Measurements from ENCODE around the gene KIF18B. TPM values are rescaled to one million over a fixed set of nuclear protein-coding genes. Genes with fewer than 3 reads are reported as not detected.

KIF18B gene
- total and polyA plus RNA-seq, 8 donors, result 0.05 to 0.53 (median 0.14) TPM; not detected in 1

DNA sequence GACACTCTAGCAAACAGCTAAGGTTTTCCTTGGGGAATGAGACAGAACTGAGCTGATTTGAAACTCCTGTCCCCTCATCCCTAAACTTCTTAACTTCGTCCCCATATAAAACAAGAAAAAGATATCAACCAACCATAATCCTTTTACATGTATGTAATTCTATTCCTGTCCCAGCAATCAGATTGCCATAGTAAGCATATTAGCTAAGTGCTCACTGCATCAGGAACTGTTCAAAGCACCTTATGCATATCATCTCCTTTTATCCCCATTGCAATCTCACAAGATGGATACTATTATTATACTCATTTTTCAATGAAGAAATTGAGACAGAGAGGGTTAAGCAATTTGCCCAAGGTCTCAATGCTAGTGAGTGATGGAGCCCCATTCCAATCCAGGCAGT is 6.8 kb downstream of the KIF18B start:
- no peak for DNase-seq
- Histone ChIP-seq H3K27ac (peak overlapping the region in 1 of 4 donors; percentile 12), H3K4me3 (no peak overlapping the region), H3K36me3 (no peaks in the 10 kb centered on the region), H3K9me3 (no peaks in the 10 kb centered on the region), H3K4me1 (no peaks in the 10 kb centered on the region), H3K27me3 (no peaks in the 10 kb centered on the region)
- no peak for FAIRE-seq
- TF ChIP-seq, protein P1, sequence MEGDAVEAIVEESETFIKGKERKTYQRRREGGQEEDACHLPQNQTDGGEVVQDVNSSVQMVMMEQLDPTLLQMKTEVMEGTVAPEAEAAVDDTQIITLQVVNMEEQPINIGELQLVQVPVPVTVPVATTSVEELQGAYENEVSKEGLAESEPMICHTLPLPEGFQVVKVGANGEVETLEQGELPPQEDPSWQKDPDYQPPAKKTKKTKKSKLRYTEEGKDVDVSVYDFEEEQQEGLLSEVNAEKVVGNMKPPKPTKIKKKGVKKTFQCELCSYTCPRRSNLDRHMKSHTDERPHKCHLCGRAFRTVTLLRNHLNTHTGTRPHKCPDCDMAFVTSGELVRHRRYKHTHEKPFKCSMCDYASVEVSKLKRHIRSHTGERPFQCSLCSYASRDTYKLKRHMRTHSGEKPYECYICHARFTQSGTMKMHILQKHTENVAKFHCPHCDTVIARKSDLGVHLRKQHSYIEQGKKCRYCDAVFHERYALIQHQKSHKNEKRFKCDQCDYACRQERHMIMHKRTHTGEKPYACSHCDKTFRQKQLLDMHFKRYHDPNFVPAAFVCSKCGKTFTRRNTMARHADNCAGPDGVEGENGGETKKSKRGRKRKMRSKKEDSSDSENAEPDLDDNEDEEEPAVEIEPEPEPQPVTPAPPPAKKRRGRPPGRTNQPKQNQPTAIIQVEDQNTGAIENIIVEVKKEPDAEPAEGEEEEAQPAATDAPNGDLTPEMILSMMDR (IDR thresholded peaks at IDR 0.05), result no peak
- WGBS, 2 donors, result 37 to 60% methylated on average over 1 of the region's 1 CpG
- intact Hi-C loops (cut with DNase I), result no loop called here
- no peak for ATAC-seq

GRCh38 chr17:44940317-44940716 is 7.3 kb downstream of the KIF18B start:
- Histone ChIP-seq H3K4me3 (no peak overlapping the region), H3K27me3 (no peaks in the 10 kb centered on the region), H3K9me3 (no peaks in the 10 kb centered on the region), H3K36me3 (no peaks in the 10 kb centered on the region), H3K4me1 (no peaks in the 10 kb centered on the region), H3K27ac (peak overlapping the region in 1 of 4 donors; percentile 12)
- ATAC-seq (peak; percentile 18 to 93 (median 70)), DNase-seq (peak in 1 of 6 donors; percentile 47), FAIRE-seq (no peak)
- TF ChIP-seq, protein P1 (IDR thresholded peaks at IDR 0.05), result no peak
- intact Hi-C loops (cut with DNase I), result no loop called here
- WGBS, 2 donors, result 45 to 60% methylated on average over 4 of the region's 4 CpGs

DNA sequence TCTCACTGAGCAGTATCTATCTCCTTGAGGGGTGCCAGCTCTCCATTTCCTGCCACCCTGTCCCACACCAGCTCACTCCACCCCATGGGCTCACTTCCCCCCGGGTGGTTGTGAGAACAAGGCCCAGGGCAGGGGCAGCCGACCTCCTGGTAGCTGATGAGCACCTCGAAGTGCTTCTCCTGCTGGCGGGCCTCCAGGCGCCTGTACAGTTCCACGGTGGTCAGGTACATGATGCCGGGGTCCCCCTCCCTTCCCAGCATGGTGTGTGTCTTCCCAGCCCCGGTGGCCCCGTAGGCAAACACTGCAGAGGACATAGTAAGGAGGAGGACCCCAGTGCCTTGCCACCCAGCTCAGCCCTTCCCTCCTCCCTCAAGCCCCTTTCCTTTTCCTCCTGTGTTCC is 12.5 kb downstream of the KIF18B start:
- H3K36me3 ChIP-seq, result no peaks in the 10 kb centered on the region
- intact Hi-C loops (cut with DNase I), result no loop called here
- 90 to 96% methylated on average over 9 of the region's 9 CpGs for WGBS, 2 donors
- peak in 1 of 6 donors; percentile 57 for DNase-seq
- no peak overlapping the region for H3K27ac ChIP-seq
- ATAC-seq, result no peak
- FAIRE-seq, result no peak
- no peaks in the 10 kb centered on the region for H3K4me1 ChIP-seq
- TF ChIP-seq, protein P1 (IDR thresholded peaks at IDR 0.05), result no peak
- no peaks in the 10 kb centered on the region for H3K27me3 ChIP-seq
- H3K4me3 ChIP-seq, result no peak overlapping the region
- no peaks in the 10 kb centered on the region for H3K9me3 ChIP-seq

GRCh38 chr17:44934745-44935105 is 12.8 kb downstream of the KIF18B start:
- DNase-seq (peak in 1 of 6 donors; percentile 27), FAIRE-seq (no peak), ATAC-seq (no peak)
- Histone ChIP-seq H3K4me3 (no peak overlapping the region), H3K27me3 (no peaks in the 10 kb centered on the region), H3K27ac (no peak overlapping the region), H3K9me3 (no peaks in the 10 kb centered on the region), H3K36me3 (no peaks in the 10 kb centered on the region), H3K4me1 (no peaks in the 10 kb centered on the region)
- WGBS, 2 donors, result 95 to 97% methylated on average over 10 of the region's 10 CpGs
- intact Hi-C loops (cut with DNase I), result no loop called here
- TF ChIP-seq, protein P1 (IDR thresholded peaks at IDR 0.05), result no peak

GRCh38 chr17:44933824-44934744 is 13.5 kb downstream of the KIF18B start:
- 93 to 96% methylated on average over 34 of the region's 34 CpGs for WGBS, 2 donors
- FAIRE-seq, result no peak
- Histone ChIP-seq H3K27me3 (no peaks in the 10 kb centered on the region), H3K4me3 (no peak overlapping the region), H3K4me1 (no peaks in the 10 kb centered on the region), H3K27ac (no peak overlapping the region), H3K36me3 (no peaks in the 10 kb centered on the region), H3K9me3 (no peaks in the 10 kb centered on the region)
- intact Hi-C loops (cut with DNase I), result no loop called here
- DNase-seq, result peak in 1 of 6 donors; percentile 37
- TF ChIP-seq, protein P1 (IDR thresholded peaks at IDR 0.05), result no peak
- ATAC-seq, result no peak

All from pancreas (tissue), 10 donors.